Measurements from ENCODE around the gene RNASEH1.

GRCh38 chr2:3595404-3595803 is 37.3 kb upstream of the RNASEH1 start:
- TF ChIP-seq, protein P1, sequence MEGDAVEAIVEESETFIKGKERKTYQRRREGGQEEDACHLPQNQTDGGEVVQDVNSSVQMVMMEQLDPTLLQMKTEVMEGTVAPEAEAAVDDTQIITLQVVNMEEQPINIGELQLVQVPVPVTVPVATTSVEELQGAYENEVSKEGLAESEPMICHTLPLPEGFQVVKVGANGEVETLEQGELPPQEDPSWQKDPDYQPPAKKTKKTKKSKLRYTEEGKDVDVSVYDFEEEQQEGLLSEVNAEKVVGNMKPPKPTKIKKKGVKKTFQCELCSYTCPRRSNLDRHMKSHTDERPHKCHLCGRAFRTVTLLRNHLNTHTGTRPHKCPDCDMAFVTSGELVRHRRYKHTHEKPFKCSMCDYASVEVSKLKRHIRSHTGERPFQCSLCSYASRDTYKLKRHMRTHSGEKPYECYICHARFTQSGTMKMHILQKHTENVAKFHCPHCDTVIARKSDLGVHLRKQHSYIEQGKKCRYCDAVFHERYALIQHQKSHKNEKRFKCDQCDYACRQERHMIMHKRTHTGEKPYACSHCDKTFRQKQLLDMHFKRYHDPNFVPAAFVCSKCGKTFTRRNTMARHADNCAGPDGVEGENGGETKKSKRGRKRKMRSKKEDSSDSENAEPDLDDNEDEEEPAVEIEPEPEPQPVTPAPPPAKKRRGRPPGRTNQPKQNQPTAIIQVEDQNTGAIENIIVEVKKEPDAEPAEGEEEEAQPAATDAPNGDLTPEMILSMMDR (IDR thresholded peaks at IDR 0.05), result no peak
- TF ChIP-seq EP300 (IDR thresholded peaks at IDR 0.05), result no peak

Data from ovary (tissue), 3 donors.